HG02623 (cell line): ENCODE data around the gene CEP97.
"Not testable (repeated sequence)": the region's sequence is repeated elsewhere in the genome, so short reads cannot be mapped to it uniquely, and the experiment has no call there.

Experiments
- ATAC-seq: cut with Tn5 transposase; IDR thresholded peaks from one replicate; pipeline ENCODE4 v1.9.1; 2021; ENCODE audit warnings: moderate library complexity; ENCODE audit not compliant: unreplicated experiment

CEP97 gene

DNA sequence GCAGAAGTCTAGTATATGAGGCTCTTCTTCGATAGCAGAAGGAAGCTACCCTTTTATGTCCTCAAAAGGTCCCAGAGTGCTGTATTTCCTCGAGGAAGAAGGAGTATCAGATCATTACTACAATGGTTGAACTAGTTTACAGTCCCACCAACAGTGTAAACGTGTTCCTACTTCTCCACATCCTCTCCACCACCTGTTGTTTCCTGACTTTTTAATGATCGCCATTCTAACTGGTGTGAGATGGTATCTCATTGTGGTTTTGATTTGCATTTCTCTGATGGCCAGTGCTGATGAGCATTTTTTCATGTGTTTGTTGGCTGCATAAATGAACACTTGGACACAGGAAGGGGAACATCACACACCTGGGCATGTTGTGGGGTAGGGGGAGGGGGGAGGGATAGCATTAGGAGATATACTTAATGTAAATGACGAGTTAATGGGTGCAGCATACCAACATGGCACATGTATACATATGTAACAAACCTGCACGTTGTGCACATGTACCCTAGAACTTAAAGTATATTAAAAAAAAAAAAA lies 53.4 kb downstream of the CEP97 start:
- ATAC-seq: not testable (repeated sequence)

DNA sequence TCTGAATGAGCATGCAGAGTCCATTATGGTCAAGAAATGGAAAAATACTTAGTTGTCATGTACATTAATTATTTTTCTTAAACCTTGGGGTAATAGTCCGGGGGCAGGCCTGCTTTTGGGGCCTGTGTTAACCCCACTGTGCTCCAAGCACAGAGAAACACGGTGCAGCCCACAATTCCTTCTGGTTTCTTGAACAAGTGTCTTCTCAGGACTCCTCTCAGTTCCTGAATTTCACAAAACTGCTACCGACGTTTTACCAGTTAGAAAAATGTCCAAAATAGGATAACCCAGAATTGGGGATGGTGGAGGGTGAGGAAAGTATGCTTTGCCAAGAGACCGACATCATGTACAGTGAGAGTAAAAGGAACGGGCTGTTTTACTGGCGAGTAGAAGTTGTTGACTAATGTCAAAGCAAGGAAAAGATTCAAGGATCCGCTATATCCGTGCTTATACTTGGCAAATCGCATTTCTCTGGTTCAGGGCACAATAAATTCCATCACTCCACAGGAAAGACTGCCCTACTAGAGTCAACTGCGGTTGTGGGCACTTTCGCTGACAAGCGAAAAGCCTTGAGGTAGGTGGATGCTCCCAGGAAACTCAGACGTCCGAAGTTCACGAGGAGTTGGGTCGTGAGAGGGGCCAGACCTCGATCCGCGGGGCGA lies 54.1 kb downstream of the CEP97 start:
- no peak for ATAC-seq

DNA sequence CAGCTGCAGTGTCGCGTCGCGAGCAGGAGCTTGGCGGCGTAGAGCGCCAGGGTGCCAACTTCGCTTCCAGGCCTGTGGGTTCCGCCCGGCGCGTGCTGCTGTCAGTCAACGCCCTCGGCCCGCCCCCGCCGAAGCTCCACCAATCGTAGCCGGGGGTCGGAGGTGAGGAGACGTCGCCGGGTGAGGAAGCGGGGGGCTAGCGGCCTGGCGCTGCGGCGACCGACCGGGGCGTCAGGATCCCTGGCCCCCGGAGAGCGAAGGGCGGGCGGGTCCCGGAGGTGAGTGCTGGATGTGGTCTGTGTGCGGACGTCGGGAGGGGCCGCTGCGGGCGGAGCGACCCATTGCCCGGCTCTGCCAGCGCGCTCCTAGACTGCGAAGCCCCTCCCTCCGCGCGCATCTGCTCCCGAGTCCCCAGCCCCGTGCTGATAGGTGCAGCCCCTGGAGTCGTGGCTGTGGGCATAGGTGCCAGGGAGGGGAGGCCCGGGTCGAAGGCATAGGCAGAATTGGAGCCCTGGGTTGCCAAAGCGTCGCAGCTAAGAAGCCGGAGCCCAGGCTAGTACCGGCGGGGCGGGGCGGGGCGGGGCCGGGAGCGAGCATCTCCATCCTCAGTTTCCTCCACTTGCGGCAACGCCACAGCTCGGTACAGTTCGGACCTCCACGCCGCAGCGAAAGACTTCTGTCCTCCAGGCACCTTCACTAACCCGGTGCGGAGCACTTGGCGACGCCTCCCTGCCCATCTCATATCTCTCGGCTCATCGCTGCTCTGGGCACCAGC lies 54.8 kb downstream of the CEP97 start, which contains the start of gene NXPE3:
Gene NXPE3 (plus strand): TSS at position 165 of the 775 bp plus-strand sequence. CDS start 6,386 bp downstream, outside the sequence.
- ATAC-seq: peak; percentile 93

DNA sequence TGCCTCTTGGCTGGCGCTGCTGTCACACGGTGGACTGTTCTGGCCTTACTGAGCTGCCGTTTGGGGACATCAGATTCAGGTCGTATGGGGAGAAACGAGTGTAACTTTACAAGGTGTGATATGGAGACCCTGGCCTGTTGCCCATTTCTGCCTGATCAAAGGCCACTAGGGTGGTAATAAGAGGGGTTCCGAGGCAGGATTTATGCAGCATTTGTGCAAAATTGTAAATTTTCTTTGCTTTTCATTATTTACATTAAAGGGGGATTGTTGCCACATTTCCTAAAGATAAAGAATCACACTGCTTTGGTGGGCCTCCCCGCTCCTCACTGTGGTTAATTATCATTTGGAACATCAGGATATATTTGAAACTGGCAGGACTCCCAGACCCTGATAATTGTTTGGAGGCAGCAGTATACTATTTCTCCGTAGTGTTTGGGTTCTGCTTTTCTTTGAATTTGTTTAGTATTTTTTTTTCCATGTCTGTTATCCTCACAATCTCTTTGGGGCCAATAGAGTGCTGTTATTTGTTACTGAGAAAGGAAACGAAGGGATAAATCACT lies 55.5 kb downstream of the CEP97 start:
- no peak for ATAC-seq

DNA sequence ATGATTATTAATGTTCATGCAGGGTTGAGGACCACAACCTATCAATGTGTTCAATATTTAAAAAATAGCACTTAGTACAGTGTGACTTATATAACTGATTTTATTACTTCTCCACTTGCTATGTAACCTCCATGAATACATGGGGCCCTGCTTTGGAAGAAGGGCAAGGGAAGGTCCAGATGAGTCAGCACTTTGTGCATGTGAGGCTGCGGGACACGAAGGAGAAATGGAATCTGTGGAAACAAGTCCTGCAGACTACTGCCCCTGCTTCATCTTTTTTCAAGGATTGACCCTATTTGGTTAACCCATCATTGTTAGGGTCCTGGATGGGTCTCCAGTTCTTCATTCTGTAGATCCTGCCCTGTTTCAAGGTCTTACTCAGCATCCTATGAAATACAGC lies 56.2 kb downstream of the CEP97 start:
- ATAC-seq: no peak

DNA sequence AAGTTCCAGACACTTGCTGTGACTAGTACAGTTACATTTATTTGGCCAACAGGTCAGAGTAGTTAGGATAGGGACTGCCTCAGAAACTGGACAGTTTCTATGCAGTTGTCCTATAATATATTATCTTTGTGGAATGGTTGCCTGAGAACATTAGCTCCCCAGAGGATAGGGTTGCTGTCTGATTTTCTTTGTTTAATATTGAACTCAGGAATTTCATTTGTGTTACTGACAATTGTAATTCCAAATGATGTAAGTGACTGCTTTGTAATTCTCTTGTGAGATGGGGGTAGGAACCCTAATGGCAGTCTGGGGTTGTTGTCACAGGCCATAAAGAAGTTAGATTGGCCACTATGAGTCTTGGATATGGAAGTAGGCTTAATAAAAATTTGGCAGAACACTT lies 56.8 kb downstream of the CEP97 start:
- ATAC-seq: no peak

DNA sequence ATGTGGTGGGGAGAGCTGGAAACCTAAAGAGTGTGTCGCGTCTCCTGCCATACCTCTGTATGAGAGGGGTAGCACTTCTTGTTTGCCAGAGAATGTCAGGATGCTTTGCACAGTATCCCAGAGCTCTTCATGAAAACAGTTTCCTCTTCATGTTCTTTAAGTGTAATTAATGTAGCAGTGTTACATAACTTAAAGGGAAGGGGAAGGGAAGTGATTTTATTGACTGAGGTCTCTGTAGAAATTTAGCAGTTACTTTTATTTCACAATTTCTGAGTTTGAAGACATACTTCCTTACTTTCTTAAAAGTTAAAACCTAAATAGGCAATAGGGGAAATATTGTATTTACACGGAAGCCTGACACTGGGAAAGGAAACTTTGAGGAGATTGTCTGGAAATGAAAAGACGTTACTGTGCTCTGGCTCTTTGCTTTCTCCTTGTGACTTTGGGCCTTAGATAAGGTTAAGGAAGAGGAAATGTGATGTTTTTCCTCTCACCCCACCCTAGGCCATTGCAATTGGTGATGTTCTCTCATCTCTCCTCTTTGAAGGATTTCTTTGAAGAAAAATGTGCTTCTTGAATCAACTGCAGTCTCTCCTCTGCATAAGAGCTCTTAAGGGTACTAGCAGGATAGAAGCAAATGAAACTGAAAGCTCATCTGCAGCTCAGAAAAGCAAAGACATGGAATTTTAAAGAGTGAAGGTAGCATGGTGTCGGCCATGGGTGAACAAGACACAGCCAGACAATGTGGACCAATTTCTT lies 60.6 kb downstream of the CEP97 start:
- ATAC-seq: no peak

DNA sequence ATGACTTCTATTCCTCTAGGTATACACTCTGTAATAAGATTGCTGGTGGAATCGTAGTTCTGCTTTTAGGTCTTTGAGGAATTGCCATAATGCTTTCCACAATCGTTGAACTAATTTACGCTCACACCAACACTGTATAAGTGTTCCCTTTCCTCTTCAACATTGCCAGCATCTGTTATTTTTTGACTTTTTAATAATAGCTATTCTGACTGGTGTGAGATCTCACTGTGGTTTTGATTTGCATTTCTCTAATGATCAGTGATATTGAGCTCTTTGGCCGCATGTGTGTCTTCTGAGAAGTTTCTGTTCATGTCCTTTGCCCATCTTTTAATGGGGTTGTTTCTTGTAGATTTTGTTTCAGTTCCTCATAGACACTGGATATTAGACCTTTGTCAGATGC lies 67.4 kb downstream of the CEP97 start:
- peak; percentile 97 for ATAC-seq

DNA sequence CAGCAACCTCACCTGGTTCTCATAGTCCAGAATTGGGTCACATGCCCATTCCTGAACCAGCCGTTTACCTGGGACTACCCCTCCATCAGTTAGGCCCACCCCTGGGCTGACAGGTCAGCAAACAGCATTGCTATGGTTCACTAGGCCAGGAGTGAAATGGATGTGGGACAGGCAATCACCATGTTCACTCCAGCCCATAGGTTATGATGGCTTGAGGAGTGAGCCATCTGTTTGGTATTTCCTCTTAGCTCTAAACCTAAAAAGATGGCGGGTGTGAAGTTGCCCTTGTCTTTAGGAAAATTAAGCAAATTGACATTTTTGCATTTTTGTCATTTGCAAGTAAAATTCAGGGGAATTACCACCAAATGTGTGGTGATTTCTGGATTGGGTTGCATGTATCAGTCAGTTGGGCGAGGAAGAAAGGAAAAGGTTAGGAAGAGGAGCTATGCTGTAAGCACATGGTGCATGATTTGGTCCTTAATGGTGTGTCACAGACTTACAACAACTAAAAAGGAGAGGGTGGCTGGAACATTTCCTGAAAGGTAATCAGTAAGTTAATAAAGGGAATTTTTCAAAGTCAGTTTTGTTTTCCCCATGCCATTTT lies 71.8 kb downstream of the CEP97 start:
- no peak for ATAC-seq

DNA sequence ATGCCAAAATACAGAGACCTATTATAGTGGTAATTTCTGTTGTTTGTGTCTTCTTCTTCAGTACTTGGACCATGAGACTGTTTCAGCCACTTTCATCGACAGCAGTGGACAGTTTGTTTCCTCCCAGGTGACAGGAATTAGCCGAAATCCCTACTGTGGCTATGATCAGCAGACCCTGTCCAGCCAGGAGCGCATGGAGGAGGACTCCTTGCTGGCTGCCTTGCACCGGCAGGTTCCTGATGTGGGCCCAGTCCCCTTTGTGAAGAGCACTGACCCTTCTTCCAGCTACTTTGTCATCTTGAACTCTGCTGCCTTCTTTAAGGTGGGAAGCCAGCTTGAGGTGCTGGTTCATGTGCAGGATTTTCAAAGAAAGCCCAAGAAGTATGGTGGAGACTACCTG lies 76.8 kb downstream of the CEP97 start:
- no peak for ATAC-seq

DNA sequence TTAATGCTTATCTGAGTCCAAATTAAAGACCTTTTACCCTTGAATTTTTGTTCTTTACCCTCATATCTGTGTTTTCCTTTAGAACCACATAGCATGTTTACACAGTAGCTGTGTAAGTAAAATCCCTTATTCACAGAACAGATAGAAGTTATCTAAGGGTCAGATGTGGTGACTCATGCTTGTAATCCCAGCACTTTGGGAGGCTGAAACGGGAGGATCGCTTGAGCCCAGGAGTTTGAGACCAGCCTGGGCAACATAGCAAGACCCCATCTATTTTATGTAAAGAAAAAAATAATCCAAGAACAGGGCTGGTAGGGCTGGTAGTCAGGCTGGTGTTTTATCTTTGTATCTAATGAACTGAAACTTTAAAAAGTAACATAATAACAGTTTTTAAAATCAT lies 77.8 kb downstream of the CEP97 start:
- no peak for ATAC-seq

DNA sequence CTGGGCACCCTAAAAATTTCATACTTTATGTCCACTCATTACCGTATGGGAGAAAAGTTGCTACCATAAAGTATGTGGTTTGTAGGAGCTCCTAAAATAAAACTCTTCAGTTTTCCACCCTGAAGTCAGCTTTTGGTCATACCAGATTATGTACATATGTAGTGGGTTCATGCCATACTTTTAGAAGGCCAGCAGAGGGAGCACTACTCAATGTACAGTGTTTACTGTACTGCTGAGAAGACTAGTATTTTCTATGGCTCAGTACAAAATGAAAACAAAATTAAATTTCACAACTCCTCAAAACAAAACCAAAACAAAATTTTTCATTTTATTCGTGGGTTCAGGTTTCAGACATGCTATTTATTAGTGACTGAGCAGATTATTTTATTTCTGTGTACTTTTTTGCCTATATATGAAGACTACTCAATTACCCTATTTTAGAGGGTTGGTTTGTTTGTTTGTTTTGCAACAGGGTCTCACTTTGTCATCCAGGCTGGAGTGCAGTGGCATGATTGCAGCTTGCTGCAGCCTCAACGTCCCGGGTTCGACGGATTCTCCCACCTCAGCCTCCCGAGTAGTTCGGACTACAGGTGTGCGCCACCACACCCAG lies 78.9 kb downstream of the CEP97 start:
- peak; percentile 98 for ATAC-seq

DNA sequence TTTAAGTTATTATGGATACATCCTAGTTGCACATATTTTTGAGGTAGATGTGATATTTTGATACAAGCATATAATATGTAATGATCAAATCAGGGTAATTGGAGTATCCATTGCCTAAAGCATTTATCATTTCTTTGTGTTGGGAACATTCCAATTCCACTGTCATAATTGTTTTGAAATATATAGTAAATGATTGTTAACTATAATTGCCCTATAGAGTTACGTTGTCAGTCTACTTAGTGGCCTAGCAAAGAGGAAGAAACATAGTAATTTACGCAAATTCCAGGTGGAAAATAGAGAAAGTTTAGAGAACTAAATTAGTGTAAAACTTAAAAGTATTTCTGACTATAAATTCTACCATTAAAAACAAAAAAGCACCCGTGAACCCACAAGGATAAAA lies 79.5 kb downstream of the CEP97 start:
- ATAC-seq: no peak

DNA sequence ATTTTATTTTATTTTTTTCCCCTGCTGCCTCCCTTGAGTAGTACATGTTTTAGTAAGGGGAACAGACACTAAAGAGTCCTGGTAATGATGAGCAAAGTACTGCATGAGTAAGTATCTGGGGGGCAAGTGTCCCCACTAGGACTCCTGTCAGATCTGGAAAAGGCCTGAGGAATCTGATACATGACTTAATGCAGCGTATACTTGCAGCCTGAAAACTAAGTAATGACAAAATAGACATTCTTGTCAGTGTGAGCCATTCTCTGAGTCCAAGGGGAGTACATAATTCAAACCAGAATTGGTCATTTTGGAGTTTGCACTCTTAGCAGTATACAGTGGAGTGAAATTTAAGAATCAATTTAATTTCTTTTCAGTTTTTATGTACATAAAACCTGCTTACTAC lies 82.1 kb downstream of the CEP97 start:
- ATAC-seq: no peak

DNA sequence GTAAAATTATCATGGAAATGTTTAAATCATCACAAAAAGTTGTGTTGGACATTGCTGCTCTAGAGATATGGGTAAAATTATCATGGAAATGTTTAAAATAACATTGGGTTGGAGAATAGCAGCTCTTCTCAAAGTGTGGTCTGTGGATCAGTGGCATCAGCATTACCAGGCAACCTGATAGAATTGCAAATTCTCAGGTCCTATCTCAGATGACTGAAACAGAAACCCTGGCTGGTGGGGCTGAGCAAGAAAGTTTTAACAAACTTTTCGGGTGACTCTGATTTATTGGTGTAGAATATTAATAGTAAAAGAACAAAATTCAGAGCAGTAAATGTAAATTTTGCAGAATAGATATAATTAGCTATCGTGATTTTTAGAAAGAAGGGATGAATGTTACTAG lies 83.5 kb downstream of the CEP97 start:
- peak; percentile 65 for ATAC-seq

DNA sequence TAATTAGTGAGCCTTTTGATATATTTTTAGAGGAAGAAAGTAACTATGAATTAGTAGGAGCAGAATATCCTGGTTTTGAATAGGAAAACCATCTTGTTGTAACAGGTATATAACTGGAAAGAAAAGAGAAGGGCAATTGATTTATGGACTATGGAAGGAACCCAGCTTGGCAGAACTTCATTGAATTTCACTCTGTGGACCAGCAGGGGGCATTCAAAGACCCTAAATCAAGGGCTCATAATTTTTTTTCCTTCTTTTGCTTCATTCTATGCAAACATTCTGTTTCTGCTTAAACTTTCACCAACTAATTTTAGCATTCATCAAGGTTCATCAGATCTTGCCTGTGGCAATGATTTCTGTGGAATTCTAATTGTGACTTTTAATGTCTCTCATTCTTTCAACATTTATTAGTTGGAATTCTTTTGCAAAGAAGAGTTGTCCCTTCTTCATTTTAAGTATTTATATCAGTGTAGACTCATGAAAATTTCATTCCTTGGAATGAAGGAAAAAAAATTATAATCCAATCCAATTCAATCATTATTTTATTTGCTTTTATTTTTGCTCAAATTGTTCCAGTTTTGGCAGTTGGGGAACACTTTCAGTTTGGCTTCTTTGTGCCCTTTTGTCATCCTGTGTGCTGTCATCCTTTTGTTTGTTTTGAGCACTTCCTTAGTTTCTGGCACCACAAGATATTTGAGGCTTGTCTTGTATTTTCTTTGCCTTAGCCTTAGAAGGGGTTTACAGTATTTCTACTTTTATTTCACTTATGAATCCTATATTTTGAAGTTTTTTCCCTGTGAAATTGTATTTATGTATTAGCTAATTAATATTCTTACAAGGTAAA lies 85.0 kb downstream of the CEP97 start:
- no peak for ATAC-seq

DNA sequence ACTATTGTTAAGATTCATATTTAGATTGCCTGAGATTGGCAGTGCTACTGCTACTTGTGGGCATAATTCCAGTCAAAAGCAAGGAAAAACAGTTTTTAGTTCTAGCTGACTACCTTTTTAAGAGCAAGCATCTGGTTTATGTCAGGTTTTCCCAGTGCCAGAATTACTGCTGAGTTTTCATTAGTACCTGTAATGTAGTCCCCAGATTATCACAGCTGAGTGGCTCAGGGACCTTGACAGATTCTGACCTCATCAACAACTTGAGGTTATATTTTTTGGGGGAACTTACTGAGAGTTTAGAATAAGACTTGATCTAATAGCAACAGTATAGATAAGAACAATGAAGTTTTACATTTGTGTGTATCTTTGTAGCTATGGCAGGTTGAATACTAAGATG lies 85.6 kb downstream of the CEP97 start:
- ATAC-seq: no peak

DNA sequence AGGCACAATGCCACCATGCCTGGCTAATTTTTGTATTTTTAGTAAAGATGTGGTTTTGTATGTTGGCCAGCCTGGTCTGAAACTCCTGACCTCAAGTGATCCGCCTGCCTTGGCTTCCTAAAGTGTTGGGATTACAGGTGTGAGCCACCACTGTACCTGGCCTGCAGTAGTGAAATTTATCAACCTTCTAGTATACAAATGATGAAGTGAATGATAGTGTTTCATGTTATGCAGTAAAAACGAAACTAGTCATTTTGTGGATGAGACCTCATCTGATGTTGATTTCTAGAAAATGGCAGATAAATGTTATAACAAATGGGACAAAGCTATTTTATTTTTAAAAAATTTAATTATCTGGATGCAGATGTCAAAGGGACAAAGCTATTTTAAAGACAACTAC lies 87.5 kb downstream of the CEP97 start:
- ATAC-seq: no peak

DNA sequence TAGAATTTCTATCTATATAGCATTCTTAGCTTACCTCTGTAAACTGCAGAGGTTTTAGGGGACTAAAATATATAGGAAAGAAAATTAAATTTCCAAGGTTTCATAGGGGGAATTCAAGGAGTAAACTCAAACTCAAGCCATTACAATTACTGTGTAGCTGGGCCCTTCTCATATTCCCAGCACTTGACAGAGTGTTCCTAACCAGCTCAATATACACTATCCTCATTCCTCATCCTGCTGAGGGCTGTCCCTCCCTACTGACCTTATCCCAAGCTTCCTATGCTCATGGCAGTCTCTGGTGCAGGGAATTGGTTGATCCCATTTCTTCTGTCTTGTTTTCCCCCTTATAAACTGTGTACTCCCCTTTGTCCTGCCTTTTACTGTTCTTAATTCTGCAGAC lies 88.5 kb downstream of the CEP97 start:
- no peak for ATAC-seq
